Stomach smooth muscle (tissue), 2 donors: ENCODE measurements around the gene ZNF507.

Experiments
- H3K27ac ChIP-seq: one replicate; pipeline ENCODE4 v1.7.0; 2013; ENCODE audit warnings: mild to moderate bottlenecking, low read length, inconsistent platforms
- H3K27me3 ChIP-seq, 2 donors: one replicate each; pipeline ENCODE4 v1.7.0; 2013; ENCODE audit warnings: low read length in 2 of 2; ENCODE audit not compliant: insufficient read depth in 2 of 2, control insufficient read depth in 1 of 2
- H3K36me3 ChIP-seq, 2 donors: one replicate each; pipeline ENCODE4 v1.7.0; 2013; ENCODE audit warnings: low read length in 2 of 2; ENCODE audit not compliant: control insufficient read depth in 2 of 2, insufficient read depth in 2 of 2
- H3K4me1 ChIP-seq: one replicate; pipeline ENCODE4 v1.7.0; 2013; ENCODE audit warnings: low read length; ENCODE audit not compliant: control insufficient read depth, insufficient read depth
- H3K4me3 ChIP-seq, 2 donors: one replicate each; pipeline ENCODE4 v1.7.0; 2013; ENCODE audit warnings: low read length in 2 of 2
- H3K9ac ChIP-seq, 2 donors: one replicate each; pipeline ENCODE4 v1.7.0; 2013; ENCODE audit warnings: low read length in 2 of 2, mild to moderate bottlenecking in 1 of 2
- H3K9me3 ChIP-seq, 2 donors: one replicate each; pipeline ENCODE4 v1.7.0; 2013; ENCODE audit warnings: low read length in 2 of 2; ENCODE audit not compliant: control insufficient read depth in 2 of 2
- donor health status: healthy.
- donor health status: Pancreatic carcinoma.

The ZNF507 gene

GRCh38 chr19:32345261-32346207, at the start of gene ZNF507:
Gene ZNF507, plus strand, starts transcription at chr19:32345610. Its CDS starts 7,221 bp downstream, at chr19:32352831.
- Histone ChIP-seq H3K4me3 (peak within 1 kb of the TSS; percentile 94 to 95), H3K9ac (peak within 1 kb of the TSS; percentile 86 to 92), H3K9me3 (no peaks in the 10 kb centered on the region), H3K4me1 (peaks cover 11% of the 10 kb centered on the region), H3K27me3 (no peaks in the 10 kb centered on the region), H3K27ac (peak within 1 kb of the TSS; percentile 73), H3K36me3 (peaks cover 7 to 11% of the 10 kb centered on the region in 2 donors)

- Histone ChIP-seq H3K9me3 (no peaks in the 10 kb centered on the region), H3K27me3 (no peaks in the 10 kb centered on the region), H3K4me3 (no peak overlapping the region), H3K9ac (no peak overlapping the region), H3K4me1 (no peaks in the 10 kb centered on the region), H3K36me3 (no peaks in the 10 kb centered on the region), H3K27ac (no peak overlapping the region)
These were observed 48.7 kb upstream of the ZNF507 start for GRCh38 chr19:32296694-32297093.

- no peak overlapping the region for H3K4me3 ChIP-seq
- H3K27me3 ChIP-seq: no peaks in the 10 kb centered on the region
- H3K27ac ChIP-seq: no peak overlapping the region
- H3K9ac ChIP-seq: no peak overlapping the region
- H3K9me3 ChIP-seq: peaks cover 0 to 3% of the 10 kb centered on the region in 2 donors
- H3K4me1 ChIP-seq: no peaks in the 10 kb centered on the region
- no peaks in the 10 kb centered on the region for H3K36me3 ChIP-seq
These were observed 42.6 kb upstream of the ZNF507 start for GRCh38 chr19:32302778-32303177.

GRCh38 chr19:32303193-32303592, 42.2 kb upstream of the ZNF507 start:
- Histone ChIP-seq H3K9ac (no peak overlapping the region), H3K27ac (no peak overlapping the region), H3K4me1 (no peaks in the 10 kb centered on the region), H3K36me3 (no peaks in the 10 kb centered on the region), H3K27me3 (no peaks in the 10 kb centered on the region), H3K4me3 (no peak overlapping the region), H3K9me3 (peaks cover 0 to 3% of the 10 kb centered on the region in 2 donors)

GRCh38 chr19:32307591-32307990, 37.8 kb upstream of the ZNF507 start:
- H3K4me3 ChIP-seq: no peak overlapping the region
- no peak overlapping the region for H3K27ac ChIP-seq
- no peaks in the 10 kb centered on the region for H3K4me1 ChIP-seq
- H3K9ac ChIP-seq: no peak overlapping the region
- peaks cover 0 to 3% of the 10 kb centered on the region in 2 donors for H3K9me3 ChIP-seq
- H3K36me3 ChIP-seq: no peaks in the 10 kb centered on the region
- H3K27me3 ChIP-seq: peaks cover 3 to 4% of the 10 kb centered on the region in 2 donors

- no peak overlapping the region for H3K27ac ChIP-seq
- H3K9ac ChIP-seq: no peak overlapping the region
- H3K4me1 ChIP-seq: no peaks in the 10 kb centered on the region
- H3K27me3 ChIP-seq: peaks cover 3 to 4% of the 10 kb centered on the region in 2 donors
- H3K9me3 ChIP-seq: peaks cover 0 to 3% of the 10 kb centered on the region in 2 donors
- H3K36me3 ChIP-seq: no peaks in the 10 kb centered on the region
- H3K4me3 ChIP-seq: no peak overlapping the region
These were observed 36.9 kb upstream of the ZNF507 start for GRCh38 chr19:32308431-32309077.

- Histone ChIP-seq H3K27ac (no peak overlapping the region), H3K27me3 (peaks cover 3 to 4% of the 10 kb centered on the region in 2 donors), H3K9me3 (no peaks in the 10 kb centered on the region), H3K9ac (no peak overlapping the region), H3K4me3 (no peak overlapping the region), H3K4me1 (no peaks in the 10 kb centered on the region), H3K36me3 (no peaks in the 10 kb centered on the region)
These were observed 35.6 kb upstream of the ZNF507 start for GRCh38 chr19:32309711-32310390.

- no peak overlapping the region for H3K27ac ChIP-seq
- peaks cover 3 to 4% of the 10 kb centered on the region in 2 donors for H3K27me3 ChIP-seq
- H3K9me3 ChIP-seq: no peaks in the 10 kb centered on the region
These were observed 34.0 kb upstream of the ZNF507 start for GRCh38 chr19:32311371-32311770.

GRCh38 chr19:32313569-32314265, 31.7 kb upstream of the ZNF507 start:
- no peaks in the 10 kb centered on the region for H3K36me3 ChIP-seq

More at GRCh38 chr19:32311371-32311770, 34.0 kb upstream of the ZNF507 start:
- H3K4me1 ChIP-seq: no peaks in the 10 kb centered on the region
- H3K36me3 ChIP-seq: no peaks in the 10 kb centered on the region
- H3K4me3 ChIP-seq: no peak overlapping the region
- no peak overlapping the region for H3K9ac ChIP-seq

GRCh38 chr19:32316034-32316433, 29.4 kb upstream of the ZNF507 start:
- no peak overlapping the region for H3K9ac ChIP-seq

More at GRCh38 chr19:32313569-32314265, 31.7 kb upstream of the ZNF507 start:
- Histone ChIP-seq H3K4me1 (no peaks in the 10 kb centered on the region), H3K27me3 (peaks cover 3 to 4% of the 10 kb centered on the region in 2 donors), H3K4me3 (no peak overlapping the region), H3K27ac (no peak overlapping the region), H3K9me3 (no peaks in the 10 kb centered on the region), H3K9ac (no peak overlapping the region)

More at GRCh38 chr19:32316034-32316433, 29.4 kb upstream of the ZNF507 start:
- H3K4me3 ChIP-seq: no peak overlapping the region
- no peaks in the 10 kb centered on the region for H3K9me3 ChIP-seq
- H3K27ac ChIP-seq: no peak overlapping the region
- no peaks in the 10 kb centered on the region for H3K4me1 ChIP-seq
- peaks cover 0 to 2% of the 10 kb centered on the region in 2 donors for H3K27me3 ChIP-seq
- H3K36me3 ChIP-seq: no peaks in the 10 kb centered on the region
